Peyer's patch (tissue), 4 donors: ENCODE results near the gene RNASE8.

Experiments
- CTCF ChIP-seq, 6 experiments: fragments of 450-650 bp in 4 of 6; fragments of 200-600 bp in 2 of 6; sonication (generic) in 1 of 6; IDR thresholded peaks; one replicate each; pipeline ENCODE4 v1.5.1; 2017 to 2019; ENCODE audit warnings: antibody characterized with exemption in 6 of 6, mild to moderate bottlenecking in 3 of 6, moderate library complexity in 1 of 6
- POLR2A ChIP-seq, 2 donors: fragments of 450-650 bp; IDR thresholded peaks; one replicate each; pipeline ENCODE4 v1.5.1; 2017; ENCODE audit warnings: antibody characterized with exemption in 2 of 2, mild to moderate bottlenecking in 2 of 2, moderate library complexity in 2 of 2

- TF ChIP-seq CTCF (IDR thresholded peaks at IDR 0.05) (no peak), POLR2A (IDR thresholded peaks at IDR 0.05) (no peak)
These were observed 13.1 kb downstream of the RNASE8 start for GRCh38 chr14:21070610-21071224.
